Liver (tissue), 9 donors: ENCODE data around the gene SLC7A5. TPM values are rescaled to one million over a fixed set of nuclear protein-coding genes. Genes with fewer than 3 reads are reported as not detected.
A peak's percentile ranks its signal among the peaks of the same experiment; 100 is the strongest.
"Not testable (repeated sequence)": the region's sequence is repeated elsewhere in the genome, so short reads cannot be mapped to it uniquely, and the experiment has no call there.

Experiments used
- DNase-seq: peaks from one replicate; pipeline ENCODE4 v3.0.0-alpha.2; 2017; ENCODE audit warnings: low spot score
- H3K27ac ChIP-seq, 2 donors: one replicate each; pipeline ENCODE4 v1.7.0; 2013; ENCODE audit warnings: inconsistent platforms in 2 of 2, low read length in 2 of 2, control low read depth in 1 of 2, low read depth in 1 of 2, mild to moderate bottlenecking in 1 of 2
- H3K27me3 ChIP-seq, 4 donors: one replicate each; pipeline versions ENCODE4 v1.6.1 to v1.7.0; 2013; ENCODE audit warnings: low read length in 3 of 4, inconsistent platforms in 1 of 4, mild to moderate bottlenecking in 1 of 4, moderate library complexity in 1 of 4; ENCODE audit not compliant: control insufficient read depth in 4 of 4, insufficient read depth in 4 of 4
- H3K36me3 ChIP-seq, 4 donors: one replicate each; pipeline versions ENCODE4 v1.6.1 to v1.7.0; 2013; ENCODE audit warnings: low read length in 3 of 4, mild to moderate bottlenecking in 3 of 4, low read depth in 1 of 4, moderate library complexity in 1 of 4; ENCODE audit not compliant: control insufficient read depth in 4 of 4, insufficient read depth in 3 of 4
- H3K4me1 ChIP-seq, 4 donors: one replicate each; pipeline versions ENCODE4 v1.6.1 to v1.7.0; 2013; ENCODE audit warnings: low read length in 3 of 4, mild to moderate bottlenecking in 3 of 4, moderate library complexity in 1 of 4; ENCODE audit not compliant: control insufficient read depth in 4 of 4, insufficient read depth in 4 of 4
- H3K4me3 ChIP-seq, 3 donors: one replicate each; pipeline versions ENCODE4 v1.6.1 to v1.7.0; 2013; ENCODE audit warnings: low read length in 3 of 3, control low read depth in 1 of 3, low read depth in 1 of 3, mild to moderate bottlenecking in 1 of 3
- H3K9ac ChIP-seq, 2 donors: one replicate each; pipeline ENCODE4 v1.7.0; 2013; ENCODE audit warnings: low read length in 2 of 2, mild to moderate bottlenecking in 2 of 2, moderate library complexity in 2 of 2, control low read depth in 1 of 2, low read depth in 1 of 2
- H3K9me3 ChIP-seq, 4 donors: one replicate each; pipeline versions ENCODE4 v1.6.1 to v1.7.0; 2013; ENCODE audit warnings: low read length in 3 of 4; ENCODE audit not compliant: control insufficient read depth in 4 of 4
- EGR1 ChIP-seq, 2 donors: IDR thresholded peaks; 2 replicates each; pipeline ENCODE4 v1.6.1; 2016 to 2018; ENCODE audit warnings: antibody characterized with exemption in 2 of 2, low read depth in 2 of 2
- HNF4G ChIP-seq: IDR thresholded peaks from 2 replicates; pipeline ENCODE4 v1.6.1; 2016; ENCODE audit warnings: antibody characterized with exemption
- JUND ChIP-seq, 2 donors: IDR thresholded peaks; 2 replicates each; pipeline ENCODE4 v1.6.1; 2016; ENCODE audit warnings: antibody characterized with exemption in 2 of 2
- NR2F2 ChIP-seq: IDR thresholded peaks from 2 replicates; pipeline ENCODE4 v1.6.1; 2016; ENCODE audit warnings: antibody characterized with exemption
- RAD21 ChIP-seq, 2 donors: IDR thresholded peaks; 2 replicates each; pipeline ENCODE4 v1.6.1; 2016; ENCODE audit warnings: antibody characterized with exemption in 2 of 2, mild to moderate bottlenecking in 2 of 2
- WGBS: extraction: QIAGEN DNeasy Blood & Tissue Kit; methylation state at CpG from one replicate; pipeline ENCODE4 v1.1.7; 2013; 5-methylcytosine and 5-hydroxymethylcytosine counted together
- polyA plus RNA-seq, 2 donors: library from polyadenylated mRNA; stranded (reverse) in 1 of 2; unstranded in 1 of 2; fragments of 200-250 nt in 1 of 2; fragments of >200 nt in 1 of 2; fragmentation: Nextera tagmentation in 1 of 2; extraction: Ambion mirVana in 1 of 2; gene quantifications; one replicate each; pipeline versions ENCODE4 v1.2.1 to v1.2.3, GENCODE V29; 2013 to 2015
- total RNA-seq, 2 donors: library from RNA; depleted of rRNA; stranded (reverse); fragments of >200 nt; gene quantifications; one replicate each; pipeline ENCODE4 v1.2.3, GENCODE V29; 2014
- TF ChIP-seq, protein P1 (sequence below): IDR thresholded peaks from 2 replicates; pipeline ENCODE4 v1.6.1; 2016; ENCODE audit warnings: antibody characterized with exemption
- TF ChIP-seq, protein P2 (sequence below): IDR thresholded peaks from 2 replicates; pipeline ENCODE4 v1.6.1; 2016; ENCODE audit warnings: antibody characterized with exemption
- TF ChIP-seq, protein P3 (sequence below): fragments of 150-350 bp; IDR thresholded peaks from 2 replicates; pipeline ENCODE4 v1.5.1; 2017; ENCODE audit warnings: improper control_type of control experiment, low read depth, low read length; ENCODE audit not compliant: missing input control
- donor health status: healthy.
- donor health status: healthy.
- donor health status: healthy.
- donor health status: healthy.
- donor health status: healthy.

Gene SLC7A5
- total and polyA plus RNA-seq, 4 donors = 4.5 to 66.0 (median 10.6) TPM

- Histone ChIP-seq H3K9ac (no peak overlapping the region), H3K9me3 (no peaks in the 10 kb centered on the region), H3K27me3 (no peaks in the 10 kb centered on the region), H3K27ac (no peak overlapping the region), H3K36me3 (no peaks in the 10 kb centered on the region), H3K4me3 (no peak overlapping the region), H3K4me1 (peaks cover 0 to 4% (median under 1%) of the 10 kb centered on the region in 4 donors)
- TF ChIP-seq HNF4G (no peak), EGR1 (IDR thresholded peaks at IDR 0.05; ENCODE audit: low read depth in 2 of 2) (no peak), NR2F2 (no peak), JUND (IDR thresholded peaks at IDR 0.05) (no peak), RAD21 (IDR thresholded peaks at IDR 0.05) (no peak)
- TF ChIP-seq, protein P1, sequence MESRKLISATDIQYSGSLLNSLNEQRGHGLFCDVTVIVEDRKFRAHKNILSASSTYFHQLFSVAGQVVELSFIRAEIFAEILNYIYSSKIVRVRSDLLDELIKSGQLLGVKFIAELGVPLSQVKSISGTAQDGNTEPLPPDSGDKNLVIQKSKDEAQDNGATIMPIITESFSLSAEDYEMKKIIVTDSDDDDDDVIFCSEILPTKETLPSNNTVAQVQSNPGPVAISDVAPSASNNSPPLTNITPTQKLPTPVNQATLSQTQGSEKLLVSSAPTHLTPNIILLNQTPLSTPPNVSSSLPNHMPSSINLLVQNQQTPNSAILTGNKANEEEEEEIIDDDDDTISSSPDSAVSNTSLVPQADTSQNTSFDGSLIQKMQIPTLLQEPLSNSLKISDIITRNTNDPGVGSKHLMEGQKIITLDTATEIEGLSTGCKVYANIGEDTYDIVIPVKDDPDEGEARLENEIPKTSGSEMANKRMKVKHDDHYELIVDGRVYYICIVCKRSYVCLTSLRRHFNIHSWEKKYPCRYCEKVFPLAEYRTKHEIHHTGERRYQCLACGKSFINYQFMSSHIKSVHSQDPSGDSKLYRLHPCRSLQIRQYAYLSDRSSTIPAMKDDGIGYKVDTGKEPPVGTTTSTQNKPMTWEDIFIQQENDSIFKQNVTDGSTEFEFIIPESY = no peak
- TF ChIP-seq, protein P2, sequence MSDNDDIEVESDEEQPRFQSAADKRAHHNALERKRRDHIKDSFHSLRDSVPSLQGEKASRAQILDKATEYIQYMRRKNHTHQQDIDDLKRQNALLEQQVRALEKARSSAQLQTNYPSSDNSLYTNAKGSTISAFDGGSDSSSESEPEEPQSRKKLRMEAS = no peak
- TF ChIP-seq, protein P3, sequence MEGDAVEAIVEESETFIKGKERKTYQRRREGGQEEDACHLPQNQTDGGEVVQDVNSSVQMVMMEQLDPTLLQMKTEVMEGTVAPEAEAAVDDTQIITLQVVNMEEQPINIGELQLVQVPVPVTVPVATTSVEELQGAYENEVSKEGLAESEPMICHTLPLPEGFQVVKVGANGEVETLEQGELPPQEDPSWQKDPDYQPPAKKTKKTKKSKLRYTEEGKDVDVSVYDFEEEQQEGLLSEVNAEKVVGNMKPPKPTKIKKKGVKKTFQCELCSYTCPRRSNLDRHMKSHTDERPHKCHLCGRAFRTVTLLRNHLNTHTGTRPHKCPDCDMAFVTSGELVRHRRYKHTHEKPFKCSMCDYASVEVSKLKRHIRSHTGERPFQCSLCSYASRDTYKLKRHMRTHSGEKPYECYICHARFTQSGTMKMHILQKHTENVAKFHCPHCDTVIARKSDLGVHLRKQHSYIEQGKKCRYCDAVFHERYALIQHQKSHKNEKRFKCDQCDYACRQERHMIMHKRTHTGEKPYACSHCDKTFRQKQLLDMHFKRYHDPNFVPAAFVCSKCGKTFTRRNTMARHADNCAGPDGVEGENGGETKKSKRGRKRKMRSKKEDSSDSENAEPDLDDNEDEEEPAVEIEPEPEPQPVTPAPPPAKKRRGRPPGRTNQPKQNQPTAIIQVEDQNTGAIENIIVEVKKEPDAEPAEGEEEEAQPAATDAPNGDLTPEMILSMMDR = no peak
- 59% methylated on average over 24 of the region's 24 CpGs for WGBS
- no peak for DNase-seq
These were observed 5.5 kb upstream of the SLC7A5 start for GRCh38 chr16:87874639-87875427.

DNA sequence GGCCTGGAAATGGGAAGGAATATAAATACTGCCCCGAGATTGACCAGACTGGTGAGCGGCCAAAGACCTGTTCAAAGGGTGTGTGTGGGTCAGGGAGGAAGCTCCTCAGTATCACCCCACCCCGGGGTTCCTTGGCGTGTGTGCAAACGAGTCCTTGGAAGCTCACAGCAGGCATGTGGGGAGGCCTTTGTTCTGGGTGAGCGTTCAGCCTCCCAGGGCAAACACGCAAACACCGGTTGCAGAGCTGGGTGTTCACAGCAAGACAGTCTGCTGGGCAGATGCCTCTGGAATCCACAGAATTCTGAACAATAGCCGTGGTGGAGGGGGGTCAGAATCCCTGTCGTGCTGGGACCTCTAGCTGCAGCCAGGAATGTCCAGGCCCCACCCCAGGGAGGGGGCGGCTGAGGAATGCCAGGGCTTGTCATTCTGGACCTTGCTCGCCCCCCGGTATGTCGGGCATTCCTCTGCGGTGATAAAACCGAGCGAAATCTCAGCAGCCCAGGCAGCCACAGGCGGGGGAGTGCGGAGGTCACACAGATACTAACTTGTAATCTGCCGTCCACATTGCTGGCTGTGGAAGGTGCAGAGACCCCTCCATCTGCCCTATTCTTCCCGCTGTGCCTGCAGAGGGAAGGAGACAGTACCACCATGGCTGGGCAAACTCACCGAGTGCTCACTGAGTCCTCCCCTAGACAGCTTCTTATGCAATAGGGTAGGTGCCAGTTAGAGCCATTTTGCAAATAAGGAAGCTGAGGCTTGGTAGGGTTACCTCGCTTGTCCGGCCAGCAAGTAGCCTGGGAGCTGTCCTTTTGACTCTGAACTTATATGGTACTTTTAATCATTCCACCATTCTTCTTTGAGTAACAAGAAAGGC lies 1.3 kb upstream of the SLC7A5 start:
- not testable (repeated sequence) for H3K27me3 ChIP-seq, H3K9ac ChIP-seq, H3K4me3 ChIP-seq, H3K36me3 ChIP-seq, H3K9me3 ChIP-seq, H3K27ac ChIP-seq
- DNase-seq = peak; percentile 48
- WGBS = 78% methylated on average over 24 of the region's 24 CpGs
- H3K4me1 ChIP-seq = peaks cover 0 to 14% (median 3%) of the 10 kb centered on the region in 4 donors

DNA sequence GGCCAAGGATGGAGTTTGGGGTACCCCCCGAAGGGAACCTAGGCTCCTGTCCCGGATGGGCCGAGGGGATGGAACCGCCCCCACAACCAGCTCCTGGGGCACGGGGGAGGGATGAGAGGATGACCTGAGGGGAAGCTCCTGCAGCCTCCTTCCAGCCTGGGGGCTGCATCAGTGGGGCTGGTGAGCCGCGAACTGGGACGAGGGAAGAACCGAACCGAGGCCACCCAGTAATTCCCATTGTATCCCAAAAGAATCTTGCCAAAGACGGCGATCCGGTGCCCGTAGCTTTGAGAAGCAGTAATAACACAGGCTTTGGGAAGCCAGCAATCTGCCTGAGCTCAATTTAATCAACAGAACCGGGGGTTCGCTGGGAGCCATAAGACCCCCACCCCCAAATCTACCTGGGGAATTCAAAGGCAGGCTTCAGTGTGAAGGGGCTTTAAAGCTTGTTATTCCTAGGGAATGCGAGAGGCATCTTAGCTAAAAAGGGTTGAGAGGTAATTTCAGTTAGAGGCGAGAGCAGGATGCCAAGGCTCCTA lies 641 bp upstream of the SLC7A5 start:
- H3K36me3 ChIP-seq, H3K9ac ChIP-seq, H3K27ac ChIP-seq, H3K9me3 ChIP-seq, H3K4me3 ChIP-seq, DNase-seq, H3K27me3 ChIP-seq: not testable (repeated sequence)
- H3K4me1 ChIP-seq = peaks cover 0 to 14% (median 3%) of the 10 kb centered on the region in 4 donors
- 84% methylated on average over 18 of the region's 18 CpGs for WGBS

DNA sequence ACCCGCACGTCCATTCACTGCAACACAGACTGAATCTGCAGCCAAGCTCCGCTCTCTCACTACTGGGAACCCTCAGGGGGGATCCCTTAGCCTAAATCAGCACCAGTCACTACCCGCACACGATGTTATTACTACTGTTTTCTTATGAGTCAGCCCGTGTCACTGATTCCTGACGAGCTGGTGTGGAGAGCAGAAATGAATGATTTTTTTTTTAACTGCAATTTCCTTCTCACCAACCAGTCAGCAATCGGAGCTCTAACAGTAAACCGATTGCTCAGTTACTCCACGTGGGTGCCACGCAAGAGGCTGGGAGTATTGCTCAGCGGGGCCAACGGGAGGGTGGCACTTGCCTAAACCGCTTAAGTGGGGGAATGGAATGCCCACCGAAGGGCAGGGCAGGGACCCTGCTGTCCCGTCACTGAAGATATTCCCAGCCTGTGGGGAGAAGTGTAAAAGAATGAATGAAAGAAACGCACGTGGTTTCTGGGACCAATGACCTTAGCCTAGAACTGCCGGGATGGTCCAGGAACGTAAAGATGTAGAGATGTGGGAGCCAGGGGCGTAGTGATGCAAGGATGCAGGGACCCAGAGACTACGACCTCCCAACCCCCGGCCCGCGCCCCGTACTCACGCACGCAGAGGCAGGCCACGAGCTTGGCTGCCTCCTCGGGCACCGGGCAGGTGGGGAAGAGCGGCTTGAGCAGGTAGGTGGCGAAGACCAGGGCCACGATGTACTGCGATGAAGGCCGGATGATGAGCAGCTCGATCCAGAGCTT lies 865 bp downstream of the SLC7A5 start:
- not testable (repeated sequence) for H3K9ac ChIP-seq, H3K27ac ChIP-seq, H3K9me3 ChIP-seq, DNase-seq, H3K36me3 ChIP-seq, H3K27me3 ChIP-seq
- 32% methylated on average over 37 of the region's 37 CpGs for WGBS
- Histone ChIP-seq H3K4me1 (peaks cover 0 to 14% (median 3%) of the 10 kb centered on the region in 4 donors), H3K4me3 (peak overlapping the region in 1 of 3 donors; percentile 45)

DNA sequence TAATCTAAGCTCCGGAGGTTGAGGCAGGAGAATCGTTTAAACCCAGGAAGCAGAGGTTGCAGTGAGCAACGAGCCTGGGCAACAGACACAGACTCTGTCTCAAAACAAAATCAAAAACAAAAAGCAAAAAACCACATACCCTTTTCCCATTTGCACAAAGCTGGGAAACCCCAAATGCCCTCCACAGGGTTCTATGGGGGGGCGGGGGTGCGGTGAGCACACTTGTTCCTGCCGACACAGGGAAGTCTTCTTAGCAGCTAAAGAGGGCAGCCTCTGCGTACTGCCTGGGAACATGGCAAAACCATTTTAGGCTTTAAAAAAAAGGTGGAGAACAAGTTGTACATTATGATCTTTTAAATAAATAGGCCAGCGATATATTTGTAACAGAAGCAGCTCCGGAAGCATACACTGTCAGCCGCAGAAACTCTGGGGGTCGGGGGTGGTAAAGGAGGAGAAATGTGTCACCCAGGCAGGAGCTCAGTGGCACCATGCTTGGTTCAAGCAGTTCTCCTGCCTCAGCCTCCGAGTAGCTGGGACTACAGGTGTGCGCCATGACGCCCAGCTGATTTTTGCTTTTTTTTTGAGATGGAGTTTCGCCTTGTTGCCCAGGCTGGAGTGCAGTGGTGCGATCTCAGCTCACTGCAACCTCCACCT lies 3.3 kb downstream of the SLC7A5 start:
- WGBS = 87% methylated on average over 16 of the region's 16 CpGs
- H3K9me3 ChIP-seq, H3K9ac ChIP-seq, DNase-seq, H3K27ac ChIP-seq, H3K36me3 ChIP-seq, H3K4me3 ChIP-seq, H3K27me3 ChIP-seq: not testable (repeated sequence)
- H3K4me1 ChIP-seq = peaks cover 0 to 10% (median 2%) of the 10 kb centered on the region in 4 donors
